GM18858 (cell line): Measurements from ENCODE around the gene CDH1.
"Not testable (repeated sequence)": the region's sequence is repeated elsewhere in the genome, so short reads cannot be mapped to it uniquely, and the experiment has no call there.

Experiments
- ATAC-seq: cut with Tn5 transposase; IDR thresholded peaks from one replicate; pipeline ENCODE4 v1.9.1; 2021; ENCODE audit not compliant: unreplicated experiment

The CDH1 gene

DNA sequence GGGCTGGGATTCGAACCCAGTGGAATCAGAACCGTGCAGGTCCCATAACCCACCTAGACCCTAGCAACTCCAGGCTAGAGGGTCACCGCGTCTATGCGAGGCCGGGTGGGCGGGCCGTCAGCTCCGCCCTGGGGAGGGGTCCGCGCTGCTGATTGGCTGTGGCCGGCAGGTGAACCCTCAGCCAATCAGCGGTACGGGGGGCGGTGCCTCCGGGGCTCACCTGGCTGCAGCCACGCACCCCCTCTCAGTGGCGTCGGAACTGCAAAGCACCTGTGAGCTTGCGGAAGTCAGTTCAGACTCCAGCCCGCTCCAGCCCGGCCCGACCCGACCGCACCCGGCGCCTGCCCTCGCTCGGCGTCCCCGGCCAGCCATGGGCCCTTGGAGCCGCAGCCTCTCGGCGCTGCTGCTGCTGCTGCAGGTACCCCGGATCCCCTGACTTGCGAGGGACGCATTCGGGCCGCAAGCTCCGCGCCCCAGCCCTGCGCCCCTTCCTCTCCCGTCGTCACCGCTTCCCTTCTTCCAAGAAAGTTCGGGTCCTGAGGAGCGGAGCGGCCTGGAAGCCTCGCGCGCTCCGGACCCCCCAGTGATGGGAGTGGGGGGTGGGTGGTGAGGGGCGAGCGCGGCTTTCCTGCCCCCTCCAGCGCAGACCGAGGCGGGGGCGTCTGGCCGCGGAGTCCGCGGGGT lies at the start of gene CDH1:
CDH1 (plus strand) TSS at position 247 of the 684 bp plus-strand sequence; CDS start at position 371, 124 bp downstream.
- no peak for ATAC-seq

DNA sequence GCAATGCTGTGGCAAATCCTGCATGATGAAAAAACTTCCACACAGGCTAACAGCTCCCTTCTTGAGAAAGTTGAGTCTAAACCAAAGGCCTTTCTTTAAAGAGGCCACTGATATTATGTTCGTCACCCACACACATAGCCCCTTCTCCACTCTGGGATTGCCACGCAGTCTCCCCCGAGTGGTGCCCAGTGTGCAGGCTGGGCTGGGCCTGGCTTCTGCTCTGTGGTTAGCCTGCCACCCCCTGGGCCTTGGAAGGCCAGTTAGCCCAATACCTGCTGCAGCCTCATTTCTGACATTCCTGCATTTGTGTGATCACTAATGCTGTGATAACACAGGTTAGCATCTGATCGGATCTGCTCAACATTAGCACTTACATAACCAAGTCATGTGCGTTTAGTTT lies 47.2 kb upstream of the CDH1 start:
- no peak for ATAC-seq

- ATAC-seq: no peak
Measured at GRCh38 chr16:68695575-68695974, 41.5 kb upstream of the CDH1 start.

- no peak for ATAC-seq
Measured at GRCh38 chr16:68696514-68696913, 40.6 kb upstream of the CDH1 start.

DNA sequence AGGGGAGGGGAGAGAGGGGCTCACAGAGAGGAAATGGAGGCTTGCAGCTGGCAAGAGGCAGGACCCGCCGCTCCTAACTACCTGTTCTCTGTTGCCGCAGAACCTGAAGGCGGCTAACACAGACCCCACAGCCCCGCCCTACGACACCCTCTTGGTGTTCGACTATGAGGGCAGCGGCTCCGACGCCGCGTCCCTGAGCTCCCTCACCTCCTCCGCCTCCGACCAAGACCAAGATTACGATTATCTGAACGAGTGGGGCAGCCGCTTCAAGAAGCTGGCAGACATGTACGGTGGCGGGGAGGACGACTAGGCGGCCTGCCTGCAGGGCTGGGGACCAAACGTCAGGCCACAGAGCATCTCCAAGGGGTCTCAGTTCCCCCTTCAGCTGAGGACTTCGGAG lies 39.0 kb upstream of the CDH1 start:
- no peak for ATAC-seq

- ATAC-seq: no peak
Measured at GRCh38 chr16:68700120-68700519, 37.0 kb upstream of the CDH1 start.

GRCh38 chr16:68700831-68701230 lies 36.3 kb upstream of the CDH1 start:
- ATAC-seq: no peak

GRCh38 chr16:68704232-68704867 lies 32.7 kb upstream of the CDH1 start:
- no peak for ATAC-seq

- ATAC-seq: no peak
Measured at GRCh38 chr16:68707340-68708152, 29.5 kb upstream of the CDH1 start.

DNA sequence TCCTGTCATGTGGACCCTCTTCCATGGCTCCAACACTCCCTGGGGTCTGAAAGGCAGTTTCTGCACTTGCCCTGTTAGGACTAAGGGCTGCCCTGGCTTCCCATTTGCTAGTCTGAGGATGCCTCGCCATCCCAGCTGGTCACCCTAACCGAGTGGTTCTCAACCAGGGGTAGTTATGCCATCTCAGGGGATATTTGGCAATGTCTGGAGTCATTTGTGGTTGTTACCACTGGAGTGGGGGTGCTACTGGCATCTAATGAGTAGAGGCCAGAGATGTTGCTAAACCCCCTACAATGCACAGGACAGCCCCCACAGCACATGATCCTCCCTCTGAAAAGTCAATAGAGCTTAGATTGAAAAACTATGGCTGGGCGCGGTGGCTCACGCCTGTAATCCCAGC lies 26.9 kb upstream of the CDH1 start:
- ATAC-seq: no peak

DNA sequence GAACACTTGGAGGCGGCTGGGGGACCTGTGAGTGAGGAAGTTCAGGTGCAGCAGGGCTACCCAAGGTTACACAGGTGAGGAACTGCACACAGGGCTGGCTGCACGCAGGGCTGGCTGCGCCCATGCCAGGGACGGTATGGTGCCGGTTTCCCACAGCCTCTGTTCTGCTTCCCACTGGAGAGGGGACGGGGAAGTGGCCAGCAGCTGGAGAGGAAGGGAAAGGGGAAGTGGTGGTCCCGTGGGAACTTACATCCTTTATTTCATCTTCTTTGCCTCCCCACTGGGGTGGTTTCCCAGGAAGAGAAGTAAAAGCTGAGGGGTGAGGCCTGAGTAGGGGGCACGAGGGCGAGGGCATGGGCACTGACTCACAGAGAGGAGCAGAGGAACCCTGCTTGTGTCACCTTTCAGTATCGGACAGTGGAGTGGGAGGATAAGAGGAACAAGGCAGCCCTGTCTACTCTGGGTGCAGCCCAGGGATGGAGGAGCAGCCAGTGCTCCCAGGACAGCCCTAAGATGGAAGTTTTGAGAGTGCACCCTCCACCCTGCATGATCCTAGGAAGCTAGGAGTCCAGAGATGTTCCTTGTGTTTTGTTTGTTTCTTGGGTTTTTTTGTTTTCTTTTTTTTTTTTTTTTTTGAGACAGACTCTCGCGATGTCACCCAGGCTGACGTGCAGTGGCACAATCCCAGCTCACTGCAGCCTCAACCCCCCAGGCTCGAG lies 25.5 kb upstream of the CDH1 start:
- ATAC-seq: no peak

DNA sequence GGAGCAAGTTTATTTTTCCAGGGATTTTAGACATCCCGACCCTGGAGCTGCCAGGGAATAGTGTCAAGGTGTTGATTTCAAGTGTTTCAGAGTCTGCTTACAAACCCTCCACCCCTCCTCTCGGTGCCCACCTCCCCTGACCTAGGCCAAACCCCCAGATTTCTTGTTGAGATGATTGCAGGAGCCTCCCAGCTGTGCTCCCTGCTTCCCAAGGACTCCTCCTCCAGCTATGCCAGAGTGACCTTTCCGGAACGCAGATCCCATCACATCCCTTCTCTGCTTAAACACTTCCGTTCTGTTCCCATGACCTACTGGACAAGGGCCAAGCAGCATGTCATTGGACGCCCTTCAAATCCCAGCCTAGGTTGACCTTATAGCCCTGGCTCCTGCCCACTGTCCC lies 23.7 kb upstream of the CDH1 start:
- no peak for ATAC-seq

- no peak for ATAC-seq
Measured at GRCh38 chr16:68715471-68715870, 21.6 kb upstream of the CDH1 start.

DNA sequence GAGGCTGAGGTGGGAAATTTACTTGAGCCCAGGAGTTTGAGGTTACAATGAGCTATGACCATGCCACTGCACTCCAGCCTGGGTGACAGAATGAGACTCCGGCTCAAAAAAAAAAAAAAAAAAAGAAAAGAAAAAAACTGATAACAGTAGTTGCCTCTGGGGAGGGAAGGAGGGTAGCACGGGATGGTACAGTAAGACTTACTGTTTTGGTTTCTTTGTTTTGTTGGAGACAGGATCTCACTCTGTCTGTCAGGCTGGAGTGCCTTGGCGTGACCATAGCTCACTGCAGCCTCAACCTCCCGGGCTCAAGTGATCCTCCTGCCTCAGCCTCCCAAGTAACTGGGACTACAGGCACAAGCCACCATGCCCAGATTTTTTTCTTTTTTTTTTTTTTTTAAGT lies 20.6 kb upstream of the CDH1 start:
- not testable (repeated sequence) for ATAC-seq

- no peak for ATAC-seq
Measured at GRCh38 chr16:68717684-68718083, 19.4 kb upstream of the CDH1 start.

- no peak for ATAC-seq
Measured at GRCh38 chr16:68718590-68718989, 18.5 kb upstream of the CDH1 start.

GRCh38 chr16:68719993-68720489 lies 17.1 kb upstream of the CDH1 start:
- peak; percentile 82 for ATAC-seq

- ATAC-seq: no peak
Measured at GRCh38 chr16:68722119-68723024, 14.7 kb upstream of the CDH1 start.

GRCh38 chr16:68724797-68725196 lies 12.3 kb upstream of the CDH1 start:
- no peak for ATAC-seq

GRCh38 chr16:68728523-68728922 lies 8.6 kb upstream of the CDH1 start:
- no peak for ATAC-seq
